Fibroblast of the aortic adventitia (primary cell): ENCODE measurements around the gene DNAJC5. TPM values are rescaled to one million over a fixed set of nuclear protein-coding genes. Genes with fewer than 3 reads are reported as not detected.

Source experiments
- DNase-seq: peaks from one replicate; pipeline ENCODE4 v3.0.0-alpha.2; 2010; ENCODE audit warnings: low read depth
- H3K4me3 ChIP-seq: 2 replicates; pipeline ENCODE4 v1.5.1; 2011; ENCODE audit warnings: low read depth, mild to moderate bottlenecking, control low read depth, low read length, moderate library complexity
- CTCF ChIP-seq: IDR thresholded peaks from 2 replicates; pipeline ENCODE4 v1.5.1; 2011; ENCODE audit warnings: mild to moderate bottlenecking, low read length, control low read depth, inconsistent platforms; ENCODE audit not compliant: insufficient read depth
- total RNA-seq: library from RNA; depleted of rRNA; stranded (reverse); fragments of >200 nt; gene quantifications from 2 replicates; pipeline ENCODE4 v1.2.3, GENCODE V29; 2012; ENCODE audit warnings: low replicate concordance

Gene DNAJC5
- total RNA-seq, 1 donor, result 33.9 TPM

GRCh38 chr20:63932606-63933160, 37.8 kb downstream of the DNAJC5 start:
- TF ChIP-seq CTCF, result no peak
- no peak overlapping the region for H3K4me3 ChIP-seq
- DNase-seq, result no peak

DNA sequence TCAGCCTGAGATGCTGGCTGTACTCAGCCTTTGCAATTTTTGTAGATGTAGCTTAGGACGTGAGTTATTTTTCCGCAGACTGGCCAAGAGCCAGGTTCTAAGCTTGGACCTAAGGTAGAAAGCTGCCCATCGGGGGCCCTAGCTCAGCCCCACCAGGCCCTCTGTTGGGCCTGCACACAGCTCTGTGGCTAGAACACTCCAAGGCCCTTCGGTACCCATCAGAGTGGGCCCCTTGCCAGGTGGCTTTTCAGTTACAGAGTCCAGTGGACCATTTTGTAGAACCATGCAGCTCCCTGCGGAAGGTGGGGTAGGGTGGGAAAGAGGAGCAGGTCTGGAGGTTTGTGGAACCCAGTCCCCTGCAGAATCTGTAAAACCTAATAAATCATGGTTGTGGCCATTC, 38.7 kb downstream of the DNAJC5 start:
- no peak for TF ChIP-seq CTCF
- DNase-seq, result no peak
- H3K4me3 ChIP-seq, result no peak overlapping the region

DNA sequence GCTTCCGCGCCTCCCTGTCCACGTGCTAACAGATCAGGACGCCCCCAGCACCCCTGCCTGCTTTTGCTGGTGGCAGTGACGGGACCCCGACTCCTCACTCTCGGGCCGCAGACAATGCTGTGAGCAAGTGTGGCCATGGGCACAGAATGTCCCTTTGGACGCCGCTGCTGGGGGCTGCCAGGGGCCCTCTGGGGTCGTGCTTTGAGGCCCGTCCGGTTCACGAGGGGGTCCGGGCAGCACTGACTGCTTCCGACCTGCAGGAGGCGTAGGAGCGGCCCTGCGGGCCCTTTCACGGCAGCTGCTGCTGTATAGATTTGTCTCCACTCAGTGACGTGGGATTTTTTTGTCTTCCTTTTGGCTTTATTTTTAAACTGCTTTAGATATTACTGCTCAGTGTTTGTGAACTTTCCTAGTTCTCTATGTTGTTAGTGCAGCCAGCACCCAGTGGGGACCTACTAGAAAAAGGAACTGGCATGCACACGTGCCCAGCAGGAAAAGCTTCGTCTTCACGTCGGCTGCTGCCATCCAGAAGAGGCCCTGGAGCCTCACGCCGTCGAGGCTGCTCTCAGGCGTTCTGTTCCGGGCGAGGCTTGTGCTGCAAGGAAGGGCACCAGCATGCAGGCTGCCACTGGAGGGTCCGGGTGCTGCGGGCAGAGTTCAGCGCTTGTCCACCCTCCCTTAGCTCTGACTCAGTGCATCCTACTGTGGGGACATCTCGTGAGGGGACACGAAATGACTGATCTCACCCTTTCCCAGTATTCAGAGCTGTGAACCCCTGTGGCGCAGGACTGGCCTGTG, 39.5 kb downstream of the DNAJC5 start:
- peak; percentile 33 for TF ChIP-seq CTCF
- DNase-seq, result no peak
- no peak overlapping the region for H3K4me3 ChIP-seq

DNA sequence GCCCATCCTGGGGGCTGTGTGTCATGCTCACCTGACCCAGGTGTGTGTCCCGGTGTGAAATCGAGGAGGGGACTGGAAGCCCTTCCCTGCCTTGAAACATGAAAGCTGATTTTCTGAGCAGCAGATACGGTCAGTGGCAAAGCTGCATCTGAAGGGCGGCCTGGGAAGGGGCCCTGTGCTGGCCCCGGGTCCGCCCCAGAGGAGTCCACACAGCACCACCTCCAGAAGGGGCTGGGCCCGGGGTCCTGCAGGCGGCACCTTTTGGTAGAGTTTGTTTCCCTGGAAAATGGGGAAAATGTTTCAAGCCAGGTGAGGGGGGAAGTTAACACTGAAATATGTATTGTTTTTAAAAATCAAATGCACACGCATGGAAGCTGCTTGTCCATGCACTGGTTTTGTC, 40.5 kb downstream of the DNAJC5 start:
- H3K4me3 ChIP-seq, result no peak overlapping the region
- DNase-seq, result no peak
- no peak for TF ChIP-seq CTCF

- H3K4me3 ChIP-seq, result no peak overlapping the region
- DNase-seq, result no peak
- TF ChIP-seq CTCF, result no peak
Observed at GRCh38 chr20:63937596-63937995, 42.7 kb downstream of the DNAJC5 start.

DNA sequence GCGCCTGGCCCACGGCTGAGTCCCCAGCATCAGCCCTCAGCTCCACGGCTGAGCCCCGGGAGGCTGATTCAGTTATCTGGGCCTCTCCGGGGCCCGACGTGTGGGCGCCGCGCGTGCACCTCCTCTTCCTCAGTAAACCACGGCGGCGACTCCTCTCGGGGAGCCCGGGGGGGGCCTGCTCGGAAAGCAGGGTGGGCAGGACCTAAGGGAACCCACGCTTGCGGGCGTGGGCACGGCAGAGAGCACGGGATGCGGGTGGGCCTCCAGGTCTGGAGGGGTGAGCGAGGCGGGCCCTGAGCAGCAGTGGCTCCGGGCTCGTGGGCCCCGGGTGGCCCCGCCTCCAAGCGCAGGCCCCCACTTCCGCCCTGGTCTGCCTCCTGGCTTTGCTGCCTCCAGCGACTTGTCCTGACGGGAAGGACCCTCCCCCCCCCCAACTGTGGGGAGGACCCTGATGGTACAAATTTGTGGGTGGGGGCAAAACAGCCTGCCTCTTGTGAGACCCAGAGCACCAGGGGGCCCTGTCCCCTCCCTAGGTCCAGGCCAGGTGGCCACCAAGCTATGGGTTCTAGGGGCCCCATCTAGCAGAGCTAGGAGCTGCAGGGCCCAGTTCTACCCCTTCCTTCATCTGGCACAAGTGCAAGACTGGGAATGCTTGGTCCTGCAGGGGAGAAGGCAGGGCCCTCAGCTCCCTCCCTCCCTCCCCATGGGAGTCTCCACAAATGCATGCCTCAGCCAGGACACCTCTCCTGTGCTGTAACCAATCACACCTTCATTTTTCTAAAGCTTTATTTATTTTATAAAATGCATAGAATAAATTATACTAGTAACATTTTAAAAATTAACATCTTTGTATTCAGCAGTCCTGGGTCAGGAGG, 44.4 kb downstream of the DNAJC5 start:
- no peak for DNase-seq
- no peak overlapping the region for H3K4me3 ChIP-seq
- no peak for TF ChIP-seq CTCF
